Measurements from ENCODE around the gene CES3.
"Not testable (repeated sequence)": the region's sequence is repeated elsewhere in the genome, so short reads cannot be mapped to it uniquely, and the experiment has no call there.

DNA sequence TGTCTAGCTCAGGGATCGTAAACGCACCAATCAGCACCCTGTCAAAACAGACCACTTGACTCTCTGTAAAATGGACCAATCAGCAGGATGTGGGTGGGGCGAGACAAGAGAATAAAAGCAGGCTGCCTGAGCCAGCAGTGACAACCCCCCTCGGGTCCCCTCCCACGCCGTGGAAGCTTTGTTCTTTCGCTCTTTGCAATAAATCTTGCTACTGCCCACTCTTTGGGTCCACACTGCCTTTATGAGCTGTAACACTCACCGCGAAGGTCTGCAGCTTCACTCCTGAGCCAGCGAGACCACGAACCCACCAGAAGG, 13.8 kb downstream of the CES3 start:
- TF ChIP-seq EP300, POLR2A, POLR2AphosphoS5 (IDR thresholded peaks at IDR 0.05): not testable (repeated sequence)
- TF ChIP-seq, protein P1, sequence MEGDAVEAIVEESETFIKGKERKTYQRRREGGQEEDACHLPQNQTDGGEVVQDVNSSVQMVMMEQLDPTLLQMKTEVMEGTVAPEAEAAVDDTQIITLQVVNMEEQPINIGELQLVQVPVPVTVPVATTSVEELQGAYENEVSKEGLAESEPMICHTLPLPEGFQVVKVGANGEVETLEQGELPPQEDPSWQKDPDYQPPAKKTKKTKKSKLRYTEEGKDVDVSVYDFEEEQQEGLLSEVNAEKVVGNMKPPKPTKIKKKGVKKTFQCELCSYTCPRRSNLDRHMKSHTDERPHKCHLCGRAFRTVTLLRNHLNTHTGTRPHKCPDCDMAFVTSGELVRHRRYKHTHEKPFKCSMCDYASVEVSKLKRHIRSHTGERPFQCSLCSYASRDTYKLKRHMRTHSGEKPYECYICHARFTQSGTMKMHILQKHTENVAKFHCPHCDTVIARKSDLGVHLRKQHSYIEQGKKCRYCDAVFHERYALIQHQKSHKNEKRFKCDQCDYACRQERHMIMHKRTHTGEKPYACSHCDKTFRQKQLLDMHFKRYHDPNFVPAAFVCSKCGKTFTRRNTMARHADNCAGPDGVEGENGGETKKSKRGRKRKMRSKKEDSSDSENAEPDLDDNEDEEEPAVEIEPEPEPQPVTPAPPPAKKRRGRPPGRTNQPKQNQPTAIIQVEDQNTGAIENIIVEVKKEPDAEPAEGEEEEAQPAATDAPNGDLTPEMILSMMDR (IDR thresholded peaks at IDR 0.05) = not testable (repeated sequence)
